ENCODE results near the gene YJEFN3. TPM values are rescaled to one million over a fixed set of nuclear protein-coding genes. Genes with fewer than 3 reads are reported as not detected.

YJEFN3 gene
- total and polyA plus RNA-seq, 2 donors (not counting 3 experiments of a cell fraction or from before 2014, with no cell fraction given): 1.9 to 2.1 TPM

GRCh38 chr19:19571071-19571786, 42.5 kb downstream of the YJEFN3 start:
- POLR2A ChIA-PET: no interaction called here

More at GRCh38 chr19:19571071-19571786, 42.5 kb downstream of the YJEFN3 start:
- Histone ChIP-seq H3K9ac (replicated peaks; ENCODE audit: extremely low read depth, insufficient read depth, low read length) (no peak overlapping the region), H3K9me3 (replicated peaks; ENCODE audit: control insufficient read depth, insufficient read depth, low read length) (no peaks in the 10 kb centered on the region), H3K79me2 (ENCODE audit: control insufficient read depth, insufficient read depth, low read length) (no peaks in the 10 kb centered on the region), H3K27me3 (ENCODE audit: control insufficient read depth in 2 of 2, insufficient read depth in 2 of 2, low read length in 2 of 2) (no peaks in the 10 kb centered on the region), H2AFZ (ENCODE audit: low read depth, low read length) (no peak overlapping the region), H3K36me3 (ENCODE audit: control insufficient read depth in 2 of 2, extremely low read depth in 1 of 2, insufficient read depth in 2 of 2, low read length in 2 of 2) (no peaks in the 10 kb centered on the region), H3K4me2 (ENCODE audit: insufficient read depth, low read length) (no peak overlapping the region), H4K20me1 (replicated peaks; ENCODE audit: control insufficient read depth, extremely low read depth, insufficient read depth, low read length) (no peaks in the 10 kb centered on the region), H3K4me3 (replicated peaks in 1 of 3; ENCODE audit: insufficient read depth in 1 of 3, low read depth in 1 of 3, low read length in 3 of 3) (no peak overlapping the region), H3K4me1 (ENCODE audit: control insufficient read depth, extremely low read depth, insufficient read depth, low read length) (no peaks in the 10 kb centered on the region), H3K27ac (ENCODE audit: insufficient read depth, low read depth, low read length) (no peak overlapping the region), H3K9me1 (replicated peaks; ENCODE audit: control insufficient read depth, extremely low read depth, insufficient read depth, low read length) (no peaks in the 10 kb centered on the region)
- DNase-seq (ENCODE audit: low read depth, low spot score): no peak
- intact Hi-C loops (cut with micrococcal nuclease) (no loop called here), dilution Hi-C loops (cut with MboI; ENCODE audit: extremely low pct_ligation_motif_present, low sequenced_read_pairs) (no loop called here)
- TF ChIP-seq MAX (IDR thresholded peaks at IDR 0.05; ENCODE audit: insufficient read depth, insufficient read length) (no peak), EZH2 (IDR thresholded peaks at IDR 0.05; ENCODE audit: borderline replicate concordance, low read depth, low read length, severe bottlenecking) (no peak), FOS (IDR thresholded peaks at IDR 0.05; ENCODE audit: borderline replicate concordance, insufficient read depth, low read length) (no peak), JUN (IDR thresholded peaks at IDR 0.05; ENCODE audit: borderline replicate concordance, insufficient read depth, insufficient read length, low read depth) (no peak), MYC (IDR thresholded peaks at IDR 0.05; ENCODE audit: low read depth, low read length) (no peak), GATA2 (IDR thresholded peaks at IDR 0.05; ENCODE audit: insufficient read depth, insufficient read length, low read depth, low read length) (no peak), POLR2AphosphoS5 (IDR thresholded peaks at IDR 0.05; ENCODE audit: insufficient read depth, low read depth, low read length) (no peak), POLR2A (IDR thresholded peaks at IDR 0.05; ENCODE audit: low read depth, low read length) (no peak)
- TF ChIP-seq, protein P1, sequence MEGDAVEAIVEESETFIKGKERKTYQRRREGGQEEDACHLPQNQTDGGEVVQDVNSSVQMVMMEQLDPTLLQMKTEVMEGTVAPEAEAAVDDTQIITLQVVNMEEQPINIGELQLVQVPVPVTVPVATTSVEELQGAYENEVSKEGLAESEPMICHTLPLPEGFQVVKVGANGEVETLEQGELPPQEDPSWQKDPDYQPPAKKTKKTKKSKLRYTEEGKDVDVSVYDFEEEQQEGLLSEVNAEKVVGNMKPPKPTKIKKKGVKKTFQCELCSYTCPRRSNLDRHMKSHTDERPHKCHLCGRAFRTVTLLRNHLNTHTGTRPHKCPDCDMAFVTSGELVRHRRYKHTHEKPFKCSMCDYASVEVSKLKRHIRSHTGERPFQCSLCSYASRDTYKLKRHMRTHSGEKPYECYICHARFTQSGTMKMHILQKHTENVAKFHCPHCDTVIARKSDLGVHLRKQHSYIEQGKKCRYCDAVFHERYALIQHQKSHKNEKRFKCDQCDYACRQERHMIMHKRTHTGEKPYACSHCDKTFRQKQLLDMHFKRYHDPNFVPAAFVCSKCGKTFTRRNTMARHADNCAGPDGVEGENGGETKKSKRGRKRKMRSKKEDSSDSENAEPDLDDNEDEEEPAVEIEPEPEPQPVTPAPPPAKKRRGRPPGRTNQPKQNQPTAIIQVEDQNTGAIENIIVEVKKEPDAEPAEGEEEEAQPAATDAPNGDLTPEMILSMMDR (IDR thresholded peaks at IDR 0.05; ENCODE audit: extremely low read depth in 1 of 2, insufficient read depth in 1 of 2, low read depth in 1 of 2, low read length in 2 of 2): no peak
- no TSS peak for BruUV-seq (replicated peaks)
- CTCF ChIA-PET: no interaction called here
- no peak for FAIRE-seq
